ENCODE data around the gene CHSY1.

DNA sequence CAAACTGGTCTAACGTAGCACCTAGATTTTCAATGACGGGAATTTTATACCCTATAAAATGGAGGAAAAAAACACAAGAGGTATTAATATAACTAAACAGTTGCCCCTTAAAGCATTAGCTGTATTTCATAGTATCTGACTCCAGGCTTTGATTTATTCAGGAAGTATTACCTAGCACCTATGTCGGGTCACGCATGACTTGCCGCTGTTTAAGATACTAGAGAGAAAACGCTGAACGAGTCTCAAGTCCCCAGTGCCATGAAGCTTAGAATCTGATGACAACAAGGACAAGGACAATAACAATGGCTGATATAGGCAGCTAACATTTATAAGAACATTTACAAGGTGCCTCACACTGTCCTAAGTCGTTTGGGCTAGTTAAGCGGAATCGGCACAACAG is 41.3 kb upstream of the CHSY1 start:
- TF ChIP-seq, protein P1, sequence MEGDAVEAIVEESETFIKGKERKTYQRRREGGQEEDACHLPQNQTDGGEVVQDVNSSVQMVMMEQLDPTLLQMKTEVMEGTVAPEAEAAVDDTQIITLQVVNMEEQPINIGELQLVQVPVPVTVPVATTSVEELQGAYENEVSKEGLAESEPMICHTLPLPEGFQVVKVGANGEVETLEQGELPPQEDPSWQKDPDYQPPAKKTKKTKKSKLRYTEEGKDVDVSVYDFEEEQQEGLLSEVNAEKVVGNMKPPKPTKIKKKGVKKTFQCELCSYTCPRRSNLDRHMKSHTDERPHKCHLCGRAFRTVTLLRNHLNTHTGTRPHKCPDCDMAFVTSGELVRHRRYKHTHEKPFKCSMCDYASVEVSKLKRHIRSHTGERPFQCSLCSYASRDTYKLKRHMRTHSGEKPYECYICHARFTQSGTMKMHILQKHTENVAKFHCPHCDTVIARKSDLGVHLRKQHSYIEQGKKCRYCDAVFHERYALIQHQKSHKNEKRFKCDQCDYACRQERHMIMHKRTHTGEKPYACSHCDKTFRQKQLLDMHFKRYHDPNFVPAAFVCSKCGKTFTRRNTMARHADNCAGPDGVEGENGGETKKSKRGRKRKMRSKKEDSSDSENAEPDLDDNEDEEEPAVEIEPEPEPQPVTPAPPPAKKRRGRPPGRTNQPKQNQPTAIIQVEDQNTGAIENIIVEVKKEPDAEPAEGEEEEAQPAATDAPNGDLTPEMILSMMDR (IDR thresholded peaks at IDR 0.05): no peak
- no peak for TF ChIP-seq POLR2AphosphoS5 (IDR thresholded peaks at IDR 0.05)
- TF ChIP-seq POLR2A (IDR thresholded peaks at IDR 0.05; ENCODE audit: low read depth): no peak
